ENCODE data around the gene HIVEP2. TPM values are rescaled to one million over a fixed set of nuclear protein-coding genes. Genes with fewer than 3 reads are reported as not detected.

Gene HIVEP2
- total RNA-seq, 1 experiment from 2014 or later: 4.2 TPM

GRCh38 chr6:142879527-142879926 is 65.4 kb downstream of the HIVEP2 start:
- DNase-seq: no peak
- Histone ChIP-seq H2BK20ac (ENCODE audit: low read depth, low read length, poor library complexity, severe bottlenecking) (no peak overlapping the region), H3K4me2 (ENCODE audit: insufficient read depth, insufficient read length, low read length) (no peak overlapping the region), H3T11ph (ENCODE audit: low read length) (no peak overlapping the region), H3K14ac (ENCODE audit: insufficient read depth, low read length) (no peak overlapping the region), H3K18ac (ENCODE audit: insufficient read length, low read depth, low read length) (no peak overlapping the region), H3K4me1 (ENCODE audit: insufficient read depth, low read length) (peaks cover 9% of the 10 kb centered on the region; the same call in 1 of the 2 replicates), H3K23ac (ENCODE audit: insufficient read length, low read depth, low read length) (no peak overlapping the region), H4K5ac (ENCODE audit: insufficient read length, low read depth, low read length) (no peak overlapping the region), H2BK5ac (ENCODE audit: insufficient read length, low read length) (no peak overlapping the region), H3K79me1 (ENCODE audit: insufficient read depth, low read depth, low read length, poor library complexity, severe bottlenecking) (no peaks in the 10 kb centered on the region), H2BK15ac (ENCODE audit: low read depth, low read length) (no peak overlapping the region), H3K9ac (ENCODE audit: extremely low read depth, insufficient read length, low read length) (no peak overlapping the region), H4K20me1 (ENCODE audit: control insufficient read depth, insufficient read depth, insufficient read length) (no peaks in the 10 kb centered on the region), H3K23me2 (ENCODE audit: insufficient read length, low read depth, low read length, poor library complexity, severe bottlenecking) (no peaks in the 10 kb centered on the region), H3K4ac (ENCODE audit: low read depth, low read length) (no peak overlapping the region), H2AFZ (ENCODE audit: low read length) (no peak overlapping the region), H2AK5ac (ENCODE audit: insufficient read length, low read length) (no peak overlapping the region), H4K8ac (replicated peaks; ENCODE audit: insufficient read length, low read depth, low read length) (no peak overlapping the region), H4K91ac (ENCODE audit: insufficient read length, low read depth, low read length) (no peak overlapping the region), H3K56ac (ENCODE audit: insufficient read length, low read depth, low read length) (no peak overlapping the region), H2BK120ac (ENCODE audit: low read depth, low read length, poor library complexity, severe bottlenecking) (no peak overlapping the region), H3K79me2 (ENCODE audit: insufficient read depth, low read length) (no peaks in the 10 kb centered on the region), H2BK12ac (ENCODE audit: insufficient read length, low read depth, low read length) (no peak overlapping the region), H3K27ac (ENCODE audit: insufficient read length, low read depth, low read length) (no peak overlapping the region), H3K27me3 (ENCODE audit: insufficient read depth, low read length) (no peaks in the 10 kb centered on the region), H3K9me3 (ENCODE audit: control insufficient read depth, low read depth, low read length) (no peaks in the 10 kb centered on the region)
- H3K4me1 Mint-ChIP-seq: peaks cover 25 to 27% of the 10 kb centered on the region in 2 experiments
- H3K9me3 Mint-ChIP-seq: no peaks in the 10 kb centered on the region
- no peaks in the 10 kb centered on the region for H3K27me3 Mint-ChIP-seq (ENCODE audit: low read depth)
- no peak overlapping the region for H3K4me3 Mint-ChIP-seq
- peak overlapping the region in 1 of 3 experiments; percentile 23; a peak in 1 of 7 replicates for H3K27ac Mint-ChIP-seq
- no peaks in the 10 kb centered on the region for H3K36me3 Mint-ChIP-seq (ENCODE audit: insufficient read depth in 1 of 3, low read depth in 3 of 3)
- TF ChIP-seq CTCF (conservative IDR thresholded peaks at IDR 0.05): no peak
- no CpG with 5 or more reads among the region's 2 CpGs for WGBS (ENCODE audit: extremely low coverage, insufficient read length, low lambda C conversion rate)
